Sigmoid colon (tissue), 4 donors: ENCODE measurements around the gene IL18BP.

Experiments used
- CTCF ChIP-seq, 4 experiments: fragments of 450-650 bp in 3 of 4; fragments of 200-600 bp in 1 of 4; IDR thresholded peaks; one replicate each; pipeline ENCODE4 v1.5.1; 2016 to 2019; ENCODE audit warnings: antibody characterized with exemption in 4 of 4, mild to moderate bottlenecking in 3 of 4, moderate library complexity in 2 of 4
- EP300 ChIP-seq, 4 donors: sonication (generic); formaldehyde crosslinking; IDR thresholded peaks; one replicate each; pipeline ENCODE4 v1.6.1; 2017; ENCODE audit warnings: antibody characterized with exemption in 4 of 4
- POLR2A ChIP-seq, 2 donors: fragments of 450-650 bp; IDR thresholded peaks; one replicate each; pipeline ENCODE4 v1.6.1; 2016; ENCODE audit warnings: antibody characterized with exemption in 2 of 2, mild to moderate bottlenecking in 2 of 2, moderate library complexity in 2 of 2
- POLR2AphosphoS5 ChIP-seq, 4 donors: sonication (generic); formaldehyde crosslinking; IDR thresholded peaks; one replicate each; pipeline ENCODE4 v1.6.1; 2017; ENCODE audit warnings: antibody characterized with exemption in 4 of 4

- TF ChIP-seq CTCF (IDR thresholded peaks at IDR 0.05) (no peak), POLR2A (IDR thresholded peaks at IDR 0.05) (no peak), POLR2AphosphoS5 (IDR thresholded peaks at IDR 0.05) (no peak), EP300 (IDR thresholded peaks at IDR 0.05) (no peak)
Measured at GRCh38 chr11:71976551-71976950, 22.2 kb upstream of the IL18BP start.
